Stomach (tissue), 4 donors: ENCODE data around the gene ESPN.

Experiments used
- POLR2A ChIP-seq, 4 donors: fragments of 450-650 bp; IDR thresholded peaks; one replicate each; pipeline ENCODE4 v1.6.1; 2016; ENCODE audit warnings: antibody characterized with exemption in 4 of 4, control low read depth in 2 of 4, mild to moderate bottlenecking in 1 of 4, moderate library complexity in 1 of 4
- TF ChIP-seq, protein P1 (sequence below), 7 experiments: fragments of 450-650 bp in 4 of 7; fragments of 200-600 bp in 3 of 7; sonication (generic) in 3 of 7; IDR thresholded peaks; one replicate each; pipeline ENCODE4 v1.5.1; 2016 to 2019; ENCODE audit warnings: antibody characterized with exemption in 7 of 7, control low read depth in 2 of 7, mild to moderate bottlenecking in 1 of 7

- TF ChIP-seq, protein P1, sequence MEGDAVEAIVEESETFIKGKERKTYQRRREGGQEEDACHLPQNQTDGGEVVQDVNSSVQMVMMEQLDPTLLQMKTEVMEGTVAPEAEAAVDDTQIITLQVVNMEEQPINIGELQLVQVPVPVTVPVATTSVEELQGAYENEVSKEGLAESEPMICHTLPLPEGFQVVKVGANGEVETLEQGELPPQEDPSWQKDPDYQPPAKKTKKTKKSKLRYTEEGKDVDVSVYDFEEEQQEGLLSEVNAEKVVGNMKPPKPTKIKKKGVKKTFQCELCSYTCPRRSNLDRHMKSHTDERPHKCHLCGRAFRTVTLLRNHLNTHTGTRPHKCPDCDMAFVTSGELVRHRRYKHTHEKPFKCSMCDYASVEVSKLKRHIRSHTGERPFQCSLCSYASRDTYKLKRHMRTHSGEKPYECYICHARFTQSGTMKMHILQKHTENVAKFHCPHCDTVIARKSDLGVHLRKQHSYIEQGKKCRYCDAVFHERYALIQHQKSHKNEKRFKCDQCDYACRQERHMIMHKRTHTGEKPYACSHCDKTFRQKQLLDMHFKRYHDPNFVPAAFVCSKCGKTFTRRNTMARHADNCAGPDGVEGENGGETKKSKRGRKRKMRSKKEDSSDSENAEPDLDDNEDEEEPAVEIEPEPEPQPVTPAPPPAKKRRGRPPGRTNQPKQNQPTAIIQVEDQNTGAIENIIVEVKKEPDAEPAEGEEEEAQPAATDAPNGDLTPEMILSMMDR (IDR thresholded peaks at IDR 0.05), result no peak
- no peak for TF ChIP-seq POLR2A (IDR thresholded peaks at IDR 0.05)
Measured at GRCh38 chr1:6424619-6425593, at the start of gene ESPN.
